Measurements from ENCODE around the gene LRP8. TPM values are rescaled to one million over a fixed set of nuclear protein-coding genes. Genes with fewer than 3 reads are reported as not detected.

The LRP8 gene
- polyA plus RNA-seq, 1 donor: 4.1 TPM

GRCh38 chr1:53330819-53331218 is 2.9 kb upstream of the LRP8 start:
- Histone ChIP-seq H3K27me3 (ENCODE audit: control insufficient read depth, insufficient read depth, low read length) (peaks cover 24% of the 10 kb centered on the region), H3K27ac (ENCODE audit: low read length) (no peak overlapping the region), H3K4me3 (ENCODE audit: low read length) (no peak overlapping the region), H3K36me3 (ENCODE audit: control insufficient read depth, insufficient read depth, low read length) (no peaks in the 10 kb centered on the region), H3K4me1 (ENCODE audit: control insufficient read depth, insufficient read depth, low read length) (peaks cover 5% of the 10 kb centered on the region), H3K9me3 (ENCODE audit: control insufficient read depth, low read depth, low read length) (no peaks in the 10 kb centered on the region)
- no peak for DNase-seq
- no CpG with 5 or more reads among the region's 5 CpGs for WGBS (ENCODE audit: insufficient coverage, low lambda C conversion rate)

- Histone ChIP-seq H3K36me3 (ENCODE audit: control insufficient read depth, insufficient read depth, low read length) (no peaks in the 10 kb centered on the region), H3K4me1 (ENCODE audit: control insufficient read depth, insufficient read depth, low read length) (peaks cover 10% of the 10 kb centered on the region), H3K9me3 (ENCODE audit: control insufficient read depth, low read depth, low read length) (no peaks in the 10 kb centered on the region), H3K4me3 (ENCODE audit: low read length) (no peak overlapping the region), H3K27me3 (ENCODE audit: control insufficient read depth, insufficient read depth, low read length) (peaks cover 33% of the 10 kb centered on the region), H3K27ac (ENCODE audit: low read length) (no peak overlapping the region)
- 70% methylated on average over 2 of the region's 35 CpGs for WGBS (ENCODE audit: insufficient coverage, low lambda C conversion rate)
- DNase-seq: no peak
Measured at GRCh38 chr1:53328541-53329499, 950 bp upstream of the LRP8 start.

GRCh38 chr1:53327182-53327913 is 522 bp downstream of the LRP8 start:
- DNase-seq: peak in 1 of 2 donors; percentile 45
- no peaks in the 10 kb centered on the region for H3K9me3 ChIP-seq (ENCODE audit: control insufficient read depth, low read depth, low read length)
- no peak overlapping the region for H3K27ac ChIP-seq (ENCODE audit: low read length)
- no CpG with 5 or more reads among the region's 68 CpGs for whole genome bisulfite sequencing (ENCODE audit: insufficient coverage, low lambda C conversion rate)
- peaks cover 33% of the 10 kb centered on the region for H3K27me3 ChIP-seq (ENCODE audit: control insufficient read depth, insufficient read depth, low read length)
- H3K4me3 ChIP-seq (ENCODE audit: low read length): peak overlapping the region; percentile 58
- H3K36me3 ChIP-seq (ENCODE audit: control insufficient read depth, insufficient read depth, low read length): no peaks in the 10 kb centered on the region
- peaks cover 10% of the 10 kb centered on the region for H3K4me1 ChIP-seq (ENCODE audit: control insufficient read depth, insufficient read depth, low read length)

- no CpG with 5 or more reads among the region's 53 CpGs for WGBS (ENCODE audit: insufficient coverage, low lambda C conversion rate)
Measured at GRCh38 chr1:53326598-53327181, 1.2 kb downstream of the LRP8 start.

DNA sequence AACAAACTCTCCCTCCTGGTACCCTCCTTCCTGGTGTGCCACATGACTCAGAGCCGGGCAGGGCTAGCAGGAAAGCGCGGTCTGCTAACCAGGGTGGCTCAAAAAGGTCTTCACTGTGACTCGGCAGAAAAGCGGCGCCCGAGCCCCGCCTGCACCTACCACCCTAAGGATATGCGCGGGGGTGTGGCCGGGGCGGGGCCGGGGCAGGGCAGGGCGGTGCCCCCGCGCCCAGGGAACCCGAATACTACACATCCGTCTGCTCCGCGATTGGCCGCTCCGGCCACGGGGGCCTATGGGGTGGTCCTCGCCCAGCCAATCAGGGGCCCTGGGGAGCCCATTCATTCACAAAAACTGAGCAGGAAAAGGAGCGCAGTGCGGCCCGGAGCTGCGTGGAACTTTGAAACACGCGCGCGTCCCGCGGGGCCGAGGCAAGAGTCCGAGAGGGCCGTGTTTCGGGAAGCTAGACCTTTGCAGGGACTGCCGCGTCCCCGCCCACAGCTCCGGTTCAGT is 1.7 kb downstream of the LRP8 start:
- H3K9me3 ChIP-seq (ENCODE audit: control insufficient read depth, low read depth, low read length): no peaks in the 10 kb centered on the region

More at GRCh38 chr1:53326598-53327181, 1.2 kb downstream of the LRP8 start:
- peaks cover 29% of the 10 kb centered on the region for H3K27me3 ChIP-seq (ENCODE audit: control insufficient read depth, insufficient read depth, low read length)
- no peaks in the 10 kb centered on the region for H3K9me3 ChIP-seq (ENCODE audit: control insufficient read depth, low read depth, low read length)
- DNase-seq: no peak
- peaks cover 10% of the 10 kb centered on the region for H3K4me1 ChIP-seq (ENCODE audit: control insufficient read depth, insufficient read depth, low read length)
- no peak overlapping the region for H3K27ac ChIP-seq (ENCODE audit: low read length)
- H3K4me3 ChIP-seq (ENCODE audit: low read length): peak overlapping the region; percentile 58
- no peaks in the 10 kb centered on the region for H3K36me3 ChIP-seq (ENCODE audit: control insufficient read depth, insufficient read depth, low read length)

GRCh38 chr1:53325326-53326087 is 2.4 kb downstream of the LRP8 start:
- peaks cover 28% of the 10 kb centered on the region for H3K27me3 ChIP-seq (ENCODE audit: control insufficient read depth, insufficient read depth, low read length)
- peaks cover 10% of the 10 kb centered on the region for H3K4me1 ChIP-seq (ENCODE audit: control insufficient read depth, insufficient read depth, low read length)
- DNase-seq: no peak
- WGBS (ENCODE audit: insufficient coverage, low lambda C conversion rate): no CpG with 5 or more reads among the region's 26 CpGs
- H3K4me3 ChIP-seq (ENCODE audit: low read length): peak overlapping the region; percentile 58
- no peaks in the 10 kb centered on the region for H3K9me3 ChIP-seq (ENCODE audit: control insufficient read depth, low read depth, low read length)
- H3K36me3 ChIP-seq (ENCODE audit: control insufficient read depth, insufficient read depth, low read length): no peaks in the 10 kb centered on the region
- H3K27ac ChIP-seq (ENCODE audit: low read length): no peak overlapping the region

More for the DNA sequence above, 1.7 kb downstream of the LRP8 start:
- H3K27ac ChIP-seq (ENCODE audit: low read length): no peak overlapping the region
- peak; percentile 57 to 83 for DNase-seq
- H3K36me3 ChIP-seq (ENCODE audit: control insufficient read depth, insufficient read depth, low read length): no peaks in the 10 kb centered on the region
- H3K27me3 ChIP-seq (ENCODE audit: control insufficient read depth, insufficient read depth, low read length): peaks cover 28% of the 10 kb centered on the region
- H3K4me3 ChIP-seq (ENCODE audit: low read length): peak overlapping the region; percentile 58
- H3K4me1 ChIP-seq (ENCODE audit: control insufficient read depth, insufficient read depth, low read length): peaks cover 10% of the 10 kb centered on the region
- WGBS (ENCODE audit: insufficient coverage, low lambda C conversion rate): no CpG with 5 or more reads among the region's 42 CpGs

DNA sequence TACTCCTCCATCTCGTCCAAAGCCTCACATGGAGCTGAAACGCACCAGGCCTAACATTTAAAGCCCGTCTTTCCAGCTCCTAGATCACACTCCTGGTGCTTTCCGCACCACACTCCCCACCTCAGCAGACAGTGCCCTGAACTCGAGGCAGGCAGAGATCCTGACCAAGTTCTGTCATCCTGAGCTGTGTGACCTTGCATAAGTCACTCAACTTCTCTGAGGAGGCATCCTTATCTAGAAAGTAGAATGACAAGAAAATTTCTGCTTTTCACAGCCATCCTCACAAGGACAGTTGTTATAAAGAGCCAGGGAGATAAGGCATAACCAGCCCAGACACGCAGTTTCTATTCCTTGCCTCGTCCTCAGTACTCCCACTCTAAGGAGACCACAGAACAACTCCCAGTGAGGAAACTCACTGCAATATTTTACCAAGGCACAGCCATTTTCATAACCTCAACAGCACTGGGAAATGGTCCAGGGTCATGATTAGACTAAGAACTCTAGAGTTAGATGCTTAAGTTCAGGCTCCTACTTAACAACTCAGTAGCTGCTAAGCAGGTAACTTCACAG is 3.1 kb downstream of the LRP8 start:
- no peaks in the 10 kb centered on the region for H3K36me3 ChIP-seq (ENCODE audit: control insufficient read depth, insufficient read depth, low read length)
- no peak overlapping the region for H3K4me3 ChIP-seq (ENCODE audit: low read length)
- peaks cover 10% of the 10 kb centered on the region for H3K4me1 ChIP-seq (ENCODE audit: control insufficient read depth, insufficient read depth, low read length)
- WGBS (ENCODE audit: insufficient coverage, low lambda C conversion rate): 100% methylated on average over 2 of the region's 7 CpGs
- DNase-seq: no peak
- peaks cover 28% of the 10 kb centered on the region for H3K27me3 ChIP-seq (ENCODE audit: control insufficient read depth, insufficient read depth, low read length)
- H3K9me3 ChIP-seq (ENCODE audit: control insufficient read depth, low read depth, low read length): no peaks in the 10 kb centered on the region
- no peak overlapping the region for H3K27ac ChIP-seq (ENCODE audit: low read length)

GRCh38 chr1:53324321-53324720 is 3.5 kb downstream of the LRP8 start:
- no peak overlapping the region for H3K27ac ChIP-seq (ENCODE audit: low read length)
- 91% methylated on average over 4 of the region's 10 CpGs for WGBS (ENCODE audit: insufficient coverage, low lambda C conversion rate)
- H3K4me1 ChIP-seq (ENCODE audit: control insufficient read depth, insufficient read depth, low read length): peaks cover 10% of the 10 kb centered on the region
- no peak overlapping the region for H3K4me3 ChIP-seq (ENCODE audit: low read length)
- no peak for DNase-seq
- no peaks in the 10 kb centered on the region for H3K9me3 ChIP-seq (ENCODE audit: control insufficient read depth, low read depth, low read length)
- no peaks in the 10 kb centered on the region for H3K36me3 ChIP-seq (ENCODE audit: control insufficient read depth, insufficient read depth, low read length)
- peaks cover 28% of the 10 kb centered on the region for H3K27me3 ChIP-seq (ENCODE audit: control insufficient read depth, insufficient read depth, low read length)

- Histone ChIP-seq H3K36me3 (ENCODE audit: control insufficient read depth, insufficient read depth, low read length) (no peaks in the 10 kb centered on the region), H3K9me3 (ENCODE audit: control insufficient read depth, low read depth, low read length) (no peaks in the 10 kb centered on the region), H3K4me3 (ENCODE audit: low read length) (no peak overlapping the region), H3K27me3 (ENCODE audit: control insufficient read depth, insufficient read depth, low read length) (peaks cover 26% of the 10 kb centered on the region), H3K27ac (ENCODE audit: low read length) (no peak overlapping the region), H3K4me1 (ENCODE audit: control insufficient read depth, insufficient read depth, low read length) (peaks cover 10% of the 10 kb centered on the region)
- DNase-seq: no peak
- no CpG with 5 or more reads among the region's 11 CpGs for WGBS (ENCODE audit: insufficient coverage, low lambda C conversion rate)
Measured at GRCh38 chr1:53323316-53323715, 4.6 kb downstream of the LRP8 start.
